ENCODE measurements around the gene CNTNAP5. TPM values are rescaled to one million over a fixed set of nuclear protein-coding genes. Genes with fewer than 3 reads are reported as not detected.

The CNTNAP5 gene
- total and polyA plus RNA-seq, 2 of the 8 experiments (the other 6 are each of a cell fraction or from before 2014, with no cell fraction given) = 0.11 to 0.76 TPM

- TF ChIP-seq CHD7 (IDR thresholded peaks at IDR 0.05; ENCODE audit: insufficient replicate concordance, low read length) (no peak), CTCF (IDR thresholded peaks at IDR 0.05; ENCODE audit: control extremely low read depth in 1 of 3, insufficient read depth in 1 of 3, low read depth in 1 of 3, low read length in 3 of 3) (no peak), NRF1 (IDR thresholded peaks at IDR 0.05; ENCODE audit: low read depth, low read length) (no peak), TAF1 (IDR thresholded peaks at IDR 0.05; ENCODE audit: low read depth, low read length) (no peak), BRCA1 (IDR thresholded peaks at IDR 0.05; ENCODE audit: low read depth, low read length) (no peak), KDM1A (IDR thresholded peaks at IDR 0.05; ENCODE audit: borderline replicate concordance, low read length) (no peak), GTF2F1 (IDR thresholded peaks at IDR 0.05; ENCODE audit: borderline replicate concordance, low read depth, low read length) (no peak), CHD2 (IDR thresholded peaks at IDR 0.05; ENCODE audit: low read length) (no peak)
These were observed 857.3 kb downstream of the CNTNAP5 start (continued) for GRCh38 chr2:124882423-124882822.

Measured in H1 (cell line).